Measurements from ENCODE around the gene COMTD1. TPM values are rescaled to one million over a fixed set of nuclear protein-coding genes. Genes with fewer than 3 reads are reported as not detected.

COMTD1 gene
- total and polyA plus RNA-seq, 2 experiments from 2014 or later: 36.7 to 46.4 TPM

- Histone ChIP-seq H2AFZ (no peak overlapping the region), H3K27ac (no peak overlapping the region), H3K4me1 (ENCODE audit: insufficient read depth) (peaks cover 42% of the 10 kb centered on the region), H3K36me3 (replicated peaks; ENCODE audit: insufficient read depth, low read depth) (no peaks in the 10 kb centered on the region), H3K4me3 (no peak overlapping the region), H3K9me3 (ENCODE audit: low read depth) (no peaks in the 10 kb centered on the region), H3K4me2 (no peak overlapping the region), H4K20me1 (ENCODE audit: insufficient read depth, poor library complexity, severe bottlenecking) (peaks cover 14% of the 10 kb centered on the region), H3K9me2 (replicated peaks; ENCODE audit: insufficient read depth) (no peaks in the 10 kb centered on the region), H3K27me3 (no peaks in the 10 kb centered on the region), H3K79me2 (peaks cover 29% of the 10 kb centered on the region)
- no peak for TF ChIP-seq EZH2phosphoT487 (IDR thresholded peaks at IDR 0.05; ENCODE audit: low read depth, severe bottlenecking, unreplicated experiment)
- TF ChIP-seq EZH2 (IDR thresholded peaks at IDR 0.05; ENCODE audit: borderline replicate concordance): no peak
- TF ChIP-seq CTCF (IDR thresholded peaks at IDR 0.05; ENCODE audit: poor library complexity): no peak
- WGBS (ENCODE audit: low lambda C conversion rate, missing lambda C conversion rate): 99% methylated on average over 4 of the region's 4 CpGs
- no peak for DNase-seq (ENCODE audit: low spot score)
These were observed 3.8 kb downstream of the COMTD1 start for GRCh38 chr10:75231672-75232581.

GRCh38 chr10:75230600-75231038 lies 5.1 kb downstream of the COMTD1 start:
- TF ChIP-seq EZH2phosphoT487 (IDR thresholded peaks at IDR 0.05; ENCODE audit: low read depth, severe bottlenecking, unreplicated experiment) (no peak), CTCF (IDR thresholded peaks at IDR 0.05; ENCODE audit: poor library complexity) (peak; percentile 96), EZH2 (IDR thresholded peaks at IDR 0.05; ENCODE audit: borderline replicate concordance) (no peak)
- peaks cover 42% of the 10 kb centered on the region for H3K79me2 ChIP-seq
- H3K4me3 ChIP-seq: no peak overlapping the region
- peaks cover 23% of the 10 kb centered on the region for H4K20me1 ChIP-seq (ENCODE audit: insufficient read depth, poor library complexity, severe bottlenecking)
- no peaks in the 10 kb centered on the region for H3K9me3 ChIP-seq (ENCODE audit: low read depth)
- no peaks in the 10 kb centered on the region for H3K27me3 ChIP-seq
- no peak overlapping the region for H2AFZ ChIP-seq
- peaks cover 48% of the 10 kb centered on the region for H3K4me1 ChIP-seq (ENCODE audit: insufficient read depth)
- peak; percentile 93 for DNase-seq (ENCODE audit: low spot score)
- H3K27ac ChIP-seq: peak overlapping the region; percentile 6
- 34% methylated on average over 5 of the region's 5 CpGs for WGBS (ENCODE audit: low lambda C conversion rate, missing lambda C conversion rate)
- no peaks in the 10 kb centered on the region for H3K9me2 ChIP-seq (replicated peaks; ENCODE audit: insufficient read depth)
- H3K36me3 ChIP-seq (replicated peaks; ENCODE audit: insufficient read depth, low read depth): no peaks in the 10 kb centered on the region
- H3K4me2 ChIP-seq: no peak overlapping the region

- Histone ChIP-seq H3K79me2 (peaks cover 43% of the 10 kb centered on the region), H3K27ac (peak overlapping the region; percentile 6), H3K9me2 (replicated peaks; ENCODE audit: insufficient read depth) (no peaks in the 10 kb centered on the region), H3K4me1 (ENCODE audit: insufficient read depth) (peaks cover 47% of the 10 kb centered on the region), H4K20me1 (ENCODE audit: insufficient read depth, poor library complexity, severe bottlenecking) (peaks cover 23% of the 10 kb centered on the region), H3K4me2 (no peak overlapping the region), H3K9me3 (ENCODE audit: low read depth) (no peaks in the 10 kb centered on the region), H2AFZ (no peak overlapping the region), H3K4me3 (no peak overlapping the region), H3K36me3 (replicated peaks; ENCODE audit: insufficient read depth, low read depth) (no peaks in the 10 kb centered on the region), H3K27me3 (no peaks in the 10 kb centered on the region)
- TF ChIP-seq CTCF (IDR thresholded peaks at IDR 0.05; ENCODE audit: poor library complexity) (no peak), EZH2phosphoT487 (IDR thresholded peaks at IDR 0.05; ENCODE audit: low read depth, severe bottlenecking, unreplicated experiment) (no peak), EZH2 (IDR thresholded peaks at IDR 0.05; ENCODE audit: borderline replicate concordance) (no peak)
- WGBS (ENCODE audit: low lambda C conversion rate, missing lambda C conversion rate): 71% methylated on average over 3 of the region's 3 CpGs
- DNase-seq (ENCODE audit: low spot score): no peak
These were observed 5.8 kb downstream of the COMTD1 start for GRCh38 chr10:75229971-75230370.
